Measurements from ENCODE around the gene C1QBP.
"Not testable (repeated sequence)": the region's sequence is repeated elsewhere in the genome, so short reads cannot be mapped to it uniquely, and the experiment has no call there.

Gene C1QBP

GRCh38 chr17:5438716-5439445 lies at the start of gene C1QBP:
TSS of gene C1QBP (minus strand) at chr17:5439155. CDS start at chr17:5439073, 82 bp downstream.
- DNase-seq: peak; percentile 98

- DNase-seq: no peak
Measured at GRCh38 chr17:5488752-5489151, 49.8 kb upstream of the C1QBP start.

- peak; percentile 98 for DNase-seq
Measured at GRCh38 chr17:5486206-5487124, 47.5 kb upstream of the C1QBP start, which contains the start of gene MIS12. TSS of gene MIS12 (plus strand) at chr17:5486566. CDS start at chr17:5488863, 2,297 bp downstream.

- DNase-seq: no peak
Measured at GRCh38 chr17:5485270-5486205, 46.6 kb upstream of the C1QBP start, which contains the start of gene DERL2. TSS of gene DERL2 (minus strand) at chr17:5486178. CDS start at chr17:5486161, 17 bp downstream.

GRCh38 chr17:5481451-5481850 lies 42.5 kb upstream of the C1QBP start:
- DNase-seq: no peak

- no peak for DNase-seq
Measured at GRCh38 chr17:5480962-5481361, 42.0 kb upstream of the C1QBP start.

GRCh38 chr17:5478992-5479391 lies 40.0 kb upstream of the C1QBP start:
- no peak for DNase-seq

- DNase-seq: no peak
Measured at GRCh38 chr17:5473906-5474305, 35.0 kb upstream of the C1QBP start.

GRCh38 chr17:5472511-5472910 lies 33.6 kb upstream of the C1QBP start:
- DNase-seq: no peak

GRCh38 chr17:5468075-5468473 lies 29.1 kb upstream of the C1QBP start:
- DNase-seq: no peak

- DNase-seq: peak; percentile 6
Measured at GRCh38 chr17:5467416-5467815, 28.5 kb upstream of the C1QBP start.

GRCh38 chr17:5466295-5466694 lies 27.3 kb upstream of the C1QBP start:
- DNase-seq: no peak

- no peak for DNase-seq
Measured at GRCh38 chr17:5464717-5465507, 26.0 kb upstream of the C1QBP start.

- DNase-seq: no peak
Measured at GRCh38 chr17:5446786-5447185, 7.8 kb upstream of the C1QBP start.

- DNase-seq: no peak
Measured at GRCh38 chr17:5444209-5444608, 5.3 kb upstream of the C1QBP start.

GRCh38 chr17:5443728-5444127 lies 4.8 kb upstream of the C1QBP start:
- no peak for DNase-seq

- DNase-seq: no peak
Measured at GRCh38 chr17:5439446-5439764, 450 bp upstream of the C1QBP start.

GRCh38 chr17:5437721-5438317 lies 1.1 kb downstream of the C1QBP start:
- no peak for DNase-seq

GRCh38 chr17:5435781-5436315 lies 3.1 kb downstream of the C1QBP start:
- not testable (repeated sequence) for DNase-seq

GRCh38 chr17:5434984-5435383 lies 4.0 kb downstream of the C1QBP start:
- no peak for DNase-seq

- DNase-seq: peak; percentile 38
Measured at GRCh38 chr17:5431949-5432556, 6.9 kb downstream of the C1QBP start.

All from retina (tissue), 1 donor.